Activated CD4-positive, alpha-beta T cell treated with anti-CD3 and anti-CD28 coated beads, Interleukin-2, amount 50 U/mL, for 16 hours (primary cell): Measurements from ENCODE around the gene SUGCT.
"Not testable (repeated sequence)": the region's sequence is repeated elsewhere in the genome, so short reads cannot be mapped to it uniquely, and the experiment has no call there.

Experiments used
- DNase-seq: peaks from one replicate; pipeline ENCODE4 v3.0.0-alpha.2; 2020

SUGCT gene

DNA sequence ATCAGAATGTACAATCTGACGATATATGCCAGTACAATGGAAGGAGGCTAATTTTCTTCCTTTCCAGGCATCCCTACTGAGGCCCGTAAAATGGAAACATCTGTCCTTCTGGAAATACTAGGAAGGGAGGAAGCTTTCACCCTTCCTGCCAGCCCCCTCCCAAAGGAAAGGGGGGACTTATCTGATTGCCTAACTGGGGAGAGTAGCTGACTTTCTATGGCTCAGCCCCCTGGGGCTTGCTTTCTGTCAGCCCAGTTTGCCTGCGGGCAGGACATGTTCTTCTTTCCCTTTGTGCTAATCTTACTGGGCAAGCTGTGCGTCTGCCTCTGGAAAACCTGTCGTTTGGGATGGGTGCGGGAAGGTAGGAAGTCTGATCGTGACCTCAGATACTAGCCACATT is 508.9 kb downstream of the SUGCT start:
- DNase-seq, result no peak

DNA sequence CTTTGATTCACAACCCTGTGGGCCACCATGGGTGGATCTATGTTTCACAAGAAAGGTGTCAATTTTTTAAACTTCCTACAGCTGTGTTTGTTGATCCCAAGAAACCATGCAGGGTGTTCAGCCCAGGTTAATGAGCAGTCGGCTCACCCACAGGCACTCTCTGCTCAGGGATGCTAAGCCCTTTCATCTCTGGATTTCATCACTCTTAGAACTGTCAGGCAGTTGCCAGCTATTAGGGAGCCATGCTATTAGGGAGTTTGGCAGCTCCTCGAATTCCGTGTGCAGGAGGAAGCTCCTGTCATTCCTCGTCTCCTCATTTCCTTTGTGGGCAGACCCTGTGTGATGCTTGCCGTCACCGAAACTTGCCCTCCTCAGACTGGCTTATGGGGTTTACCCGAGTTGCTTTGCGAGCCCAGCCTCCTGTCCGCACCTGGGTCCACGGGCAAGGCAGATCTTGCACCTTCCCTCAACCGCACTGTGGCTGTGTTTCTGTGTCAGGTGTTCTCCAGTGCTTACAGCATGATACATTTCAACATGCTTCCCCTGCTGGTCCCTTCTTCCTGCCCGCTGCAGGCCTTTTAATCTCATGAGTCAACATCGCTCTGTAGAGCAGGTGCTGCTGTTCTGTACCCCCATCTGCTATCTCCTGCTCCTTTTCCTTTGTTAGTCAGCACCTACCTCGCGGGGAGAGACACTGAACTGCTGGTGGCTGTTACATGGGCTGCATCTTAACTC is 509.8 kb downstream of the SUGCT start:
- no peak for DNase-seq

- DNase-seq, result no peak
Measured at GRCh38 chr7:40645197-40645596, 510.4 kb downstream of the SUGCT start.

- no peak for DNase-seq
Measured at GRCh38 chr7:40646717-40647116, 511.9 kb downstream of the SUGCT start.

GRCh38 chr7:40647719-40648118 is 512.9 kb downstream of the SUGCT start:
- DNase-seq, result no peak

GRCh38 chr7:40649247-40649646 is 514.4 kb downstream of the SUGCT start:
- DNase-seq, result no peak

GRCh38 chr7:40650903-40651302 is 516.1 kb downstream of the SUGCT start:
- not testable (repeated sequence) for DNase-seq

DNA sequence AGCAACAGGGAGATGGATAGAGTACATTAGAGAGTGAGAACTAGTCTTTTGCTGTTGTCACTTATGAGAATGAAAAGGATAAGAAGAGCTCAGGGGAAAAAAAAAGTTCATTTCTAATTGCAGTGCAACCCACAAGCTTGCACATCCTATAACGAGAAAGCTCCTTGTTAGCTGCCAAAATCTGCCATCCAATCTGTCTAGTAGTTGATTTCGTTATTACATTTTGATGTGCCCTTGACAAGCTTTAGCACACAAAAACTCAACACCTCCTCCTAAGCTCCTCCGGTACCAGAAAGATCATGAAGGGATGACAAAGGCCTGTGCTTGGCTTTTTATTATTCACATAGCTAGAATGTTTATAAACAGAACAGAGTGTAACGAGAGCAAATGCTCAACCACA is 519.4 kb downstream of the SUGCT start:
- no peak for DNase-seq

- DNase-seq, result no peak
Measured at GRCh38 chr7:40655426-40655825, 520.6 kb downstream of the SUGCT start.

- no peak for DNase-seq
Measured at GRCh38 chr7:40656349-40656748, 521.5 kb downstream of the SUGCT start.

- DNase-seq, result no peak
Measured at GRCh38 chr7:40658729-40659128, 523.9 kb downstream of the SUGCT start.

GRCh38 chr7:40659231-40659630 is 524.4 kb downstream of the SUGCT start:
- DNase-seq, result no peak

DNA sequence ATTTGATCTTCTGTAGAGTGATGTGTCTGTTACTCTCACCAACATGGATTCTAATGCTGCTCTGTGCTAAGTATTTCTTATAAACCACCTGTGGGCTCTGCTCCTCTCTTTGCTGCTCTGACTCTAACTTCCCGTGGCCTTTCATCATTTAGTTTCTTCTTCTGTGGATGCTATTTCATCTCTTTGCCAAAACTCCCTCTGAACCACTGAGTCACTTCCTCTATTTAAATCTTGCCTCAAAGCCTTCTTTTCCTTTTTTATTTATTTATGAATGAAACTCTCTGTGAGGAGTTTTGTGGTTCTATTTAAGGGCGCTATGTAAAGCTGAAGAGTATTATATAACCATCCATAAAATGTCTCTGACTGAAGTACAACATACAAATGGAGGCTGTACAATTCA is 538.5 kb downstream of the SUGCT start:
- DNase-seq, result no peak

GRCh38 chr7:40674316-40674715 is 539.5 kb downstream of the SUGCT start:
- DNase-seq, result no peak

DNA sequence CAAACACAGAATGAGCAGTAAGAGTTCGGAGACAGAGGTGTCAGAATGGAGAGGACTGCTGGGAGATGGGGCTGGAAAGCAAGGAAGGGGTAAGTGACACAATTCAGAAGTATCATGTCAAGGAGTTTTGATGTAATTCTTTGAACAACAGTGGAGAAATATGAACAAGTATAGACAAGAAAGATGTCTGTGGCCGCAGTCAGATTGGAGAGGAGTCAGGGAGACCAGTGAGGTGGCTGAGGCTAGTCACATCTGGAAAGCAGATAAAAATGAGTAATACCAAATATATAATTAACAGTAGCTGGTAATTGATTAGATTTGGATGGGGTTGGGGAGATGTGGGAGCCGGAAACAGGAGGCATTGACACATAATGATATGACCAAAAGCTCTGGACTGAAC is 540.9 kb downstream of the SUGCT start:
- DNase-seq, result no peak

DNA sequence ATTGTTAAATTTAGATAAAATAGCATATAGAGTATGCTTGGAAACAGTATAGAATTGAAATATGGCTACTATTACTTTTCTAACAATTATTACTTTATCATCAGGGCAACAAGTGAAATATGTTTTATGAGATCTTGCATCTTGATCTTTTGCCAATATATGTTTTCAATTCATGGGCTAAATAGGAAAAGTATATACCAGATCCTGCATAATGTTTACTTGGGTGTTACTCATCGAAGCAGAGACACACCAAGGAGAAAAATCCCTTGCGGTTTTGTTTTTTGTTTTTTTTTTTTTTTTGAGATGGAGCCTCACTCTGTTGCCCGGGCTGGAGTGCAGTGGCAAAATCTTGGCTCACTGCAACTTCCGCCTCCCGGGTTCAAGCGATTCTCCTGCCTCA is 541.4 kb downstream of the SUGCT start:
- no peak for DNase-seq

DNA sequence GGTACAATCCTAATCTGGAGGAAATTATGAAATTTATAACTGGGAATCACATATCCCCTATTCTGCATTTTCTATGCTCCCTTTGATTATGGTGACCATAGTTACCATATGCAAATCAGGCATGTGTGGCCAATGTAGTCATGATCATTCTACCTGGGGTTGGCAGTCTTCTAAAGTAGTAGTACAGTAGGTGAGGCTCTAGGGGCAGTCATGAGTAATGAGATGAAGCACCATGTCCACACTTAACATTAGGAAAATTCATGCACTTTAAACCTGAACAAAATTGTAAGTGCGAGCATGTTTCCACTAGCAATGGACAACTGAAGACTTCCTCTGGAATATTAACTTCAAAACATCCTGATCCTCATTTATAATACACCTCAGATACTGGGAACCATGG is 545.9 kb downstream of the SUGCT start:
- DNase-seq, result no peak

DNA sequence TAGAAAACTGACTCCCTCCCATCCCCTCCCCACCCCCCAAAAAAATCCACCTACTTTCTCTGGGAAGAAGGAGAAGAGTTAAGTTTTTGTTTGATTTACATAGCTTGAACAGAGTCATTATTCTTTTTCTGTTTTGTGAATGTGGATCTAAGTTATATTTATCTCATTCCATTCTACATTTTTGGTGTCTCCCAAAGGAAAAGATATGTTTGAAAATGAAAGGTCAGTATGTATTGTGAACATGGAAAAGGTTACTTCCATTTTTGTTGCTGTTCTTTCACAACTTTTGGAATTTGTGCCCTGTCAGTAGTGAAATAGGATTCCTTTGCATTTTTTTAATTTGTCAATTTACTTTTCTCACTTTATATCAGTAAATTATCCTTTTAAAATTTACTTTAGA is 547.9 kb downstream of the SUGCT start:
- DNase-seq, result no peak

- DNase-seq, result no peak
Measured at GRCh38 chr7:40694026-40694809, 559.4 kb downstream of the SUGCT start.

- DNase-seq, result no peak
Measured at GRCh38 chr7:40694991-40695390, 560.2 kb downstream of the SUGCT start.

- DNase-seq, result no peak
Measured at GRCh38 chr7:40697653-40698052, 562.8 kb downstream of the SUGCT start.

DNA sequence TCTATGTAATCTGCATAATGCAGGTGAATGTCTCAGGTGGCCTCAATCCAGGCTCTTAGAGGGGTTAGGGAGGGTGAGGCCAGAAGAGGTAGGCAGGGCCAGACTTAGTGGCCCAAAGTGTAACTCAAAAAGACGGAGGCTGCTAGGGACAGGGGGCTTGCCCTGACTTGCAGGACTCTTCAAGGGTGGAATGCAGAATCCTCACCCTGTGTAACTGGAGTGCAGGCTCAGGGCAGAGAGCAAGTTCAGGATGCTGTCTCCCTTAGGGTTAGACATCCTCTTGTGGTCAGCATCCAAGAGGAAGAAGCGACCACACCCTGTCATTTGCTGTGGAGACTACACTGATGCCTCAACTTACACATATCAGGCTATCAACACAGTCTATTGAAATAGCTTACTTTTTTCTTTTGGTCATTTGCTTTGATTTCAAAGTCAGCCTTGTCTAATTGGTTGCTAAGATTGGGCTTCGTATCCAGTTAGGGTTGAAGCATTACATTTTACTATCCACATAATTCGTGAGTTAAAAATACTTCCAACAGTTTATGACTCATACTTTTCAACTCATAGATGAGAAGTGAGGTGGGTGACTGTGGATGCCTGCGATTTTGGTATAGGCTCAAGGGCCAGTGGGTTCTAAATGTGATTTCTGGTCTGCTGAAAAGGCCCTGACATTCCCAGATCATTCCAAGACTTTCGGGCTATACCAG is 563.6 kb downstream of the SUGCT start:
- DNase-seq, result no peak

- no peak for DNase-seq
Measured at GRCh38 chr7:40698921-40699260, 564.1 kb downstream of the SUGCT start.
